Measurements from ENCODE around the gene TLE7.

The TLE7 gene

DNA sequence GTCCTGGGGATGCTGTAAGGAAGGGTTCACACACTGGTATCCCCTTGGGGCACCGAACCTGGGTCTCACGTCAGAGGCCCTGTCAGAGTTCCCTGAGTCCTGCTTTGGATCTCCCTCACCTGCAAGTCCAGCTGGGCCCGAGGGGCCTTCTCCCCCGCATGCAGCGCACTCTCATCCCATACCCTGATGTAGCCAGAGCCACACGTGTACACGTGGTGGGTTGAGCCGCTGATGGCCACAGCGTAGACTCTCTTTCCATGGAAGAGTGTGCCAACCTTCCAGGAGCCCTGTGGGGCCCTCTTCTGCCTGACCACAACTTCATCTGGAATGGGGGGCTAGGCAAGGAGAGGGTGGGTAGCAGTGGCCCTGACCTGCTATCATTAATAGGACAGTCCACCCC is 9.9 kb downstream of the TLE7 start:
- peaks cover 2% of the 10 kb centered on the region for H3K4me1 Mint-ChIP-seq (ENCODE audit: low read depth)
- H3K36me3 Mint-ChIP-seq = no peaks in the 10 kb centered on the region
- H3K4me3 Mint-ChIP-seq = no peak overlapping the region
- H3K9me3 Mint-ChIP-seq (ENCODE audit: low read depth) = no peaks in the 10 kb centered on the region
- H3K27me3 Mint-ChIP-seq = peaks cover 13% of the 10 kb centered on the region
- H3K27ac Mint-ChIP-seq = no peak overlapping the region

DNA sequence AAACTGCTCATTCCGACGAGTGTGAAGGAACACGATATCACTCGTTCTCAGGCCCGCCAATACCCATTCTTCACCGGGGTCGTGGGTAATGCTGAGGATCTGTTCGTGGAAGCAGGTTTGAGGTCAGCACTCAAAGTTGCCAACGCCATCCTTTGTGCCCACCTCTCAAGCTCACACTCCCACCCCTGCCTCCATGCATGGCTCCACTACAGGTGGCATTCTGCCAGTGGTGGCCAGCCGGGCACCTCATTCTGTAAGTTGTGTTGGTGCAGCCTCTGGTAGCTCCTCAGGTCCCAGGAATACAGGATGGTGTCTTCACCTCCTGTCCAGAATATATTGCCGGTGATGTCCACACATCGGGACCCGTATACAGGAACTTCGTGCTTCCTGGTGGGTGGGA is 10.7 kb downstream of the TLE7 start:
- Mint-ChIP-seq H3K36me3 (no peaks in the 10 kb centered on the region), H3K27ac (no peak overlapping the region), H3K9me3 (ENCODE audit: low read depth) (no peaks in the 10 kb centered on the region), H3K4me1 (ENCODE audit: low read depth) (peaks cover 5% of the 10 kb centered on the region), H3K27me3 (peaks cover 17% of the 10 kb centered on the region), H3K4me3 (no peak overlapping the region)

- no peak overlapping the region for H3K4me3 Mint-ChIP-seq
- no peaks in the 10 kb centered on the region for H3K9me3 Mint-ChIP-seq (ENCODE audit: low read depth)
- H3K27me3 Mint-ChIP-seq = peaks cover 17% of the 10 kb centered on the region
- H3K27ac Mint-ChIP-seq = no peak overlapping the region
- H3K4me1 Mint-ChIP-seq (ENCODE audit: low read depth) = peaks cover 5% of the 10 kb centered on the region
- H3K36me3 Mint-ChIP-seq = no peaks in the 10 kb centered on the region
Observed at GRCh38 chr16:71430744-71431143, 11.1 kb downstream of the TLE7 start.

GRCh38 chr16:71429581-71429980 is 12.3 kb downstream of the TLE7 start:
- Mint-ChIP-seq H3K4me3 (no peak overlapping the region), H3K9me3 (ENCODE audit: low read depth) (no peaks in the 10 kb centered on the region), H3K27ac (no peak overlapping the region), H3K4me1 (ENCODE audit: low read depth) (peaks cover 5% of the 10 kb centered on the region), H3K36me3 (no peaks in the 10 kb centered on the region), H3K27me3 (peaks cover 19% of the 10 kb centered on the region)

DNA sequence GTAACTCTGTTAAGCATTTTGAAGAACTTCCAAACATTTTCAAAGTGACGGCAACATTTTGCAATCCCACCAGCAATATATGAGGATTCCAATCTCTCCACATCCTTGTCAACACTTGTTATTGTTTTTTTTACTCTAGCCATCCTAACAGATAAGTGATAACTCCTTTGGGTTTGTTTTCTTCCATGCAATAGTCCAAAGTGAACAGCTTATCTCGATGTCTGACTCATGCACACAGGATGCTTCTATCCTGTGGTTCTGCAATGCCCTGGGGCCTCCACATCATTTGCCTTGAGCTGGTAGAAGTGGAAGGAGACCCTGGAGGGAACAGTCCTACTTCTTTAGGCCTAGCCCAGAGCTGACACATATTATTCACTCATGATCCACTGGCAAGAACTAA is 13.0 kb downstream of the TLE7 start:
- Mint-ChIP-seq H3K4me3 (no peak overlapping the region), H3K27me3 (peaks cover 21% of the 10 kb centered on the region), H3K27ac (no peak overlapping the region), H3K36me3 (no peaks in the 10 kb centered on the region), H3K4me1 (ENCODE audit: low read depth) (peaks cover 5% of the 10 kb centered on the region), H3K9me3 (ENCODE audit: low read depth) (no peaks in the 10 kb centered on the region)

- Mint-ChIP-seq H3K27me3 (peaks cover 23% of the 10 kb centered on the region), H3K9me3 (ENCODE audit: low read depth) (no peaks in the 10 kb centered on the region), H3K36me3 (no peaks in the 10 kb centered on the region), H3K27ac (no peak overlapping the region), H3K4me3 (no peak overlapping the region), H3K4me1 (ENCODE audit: low read depth) (peaks cover 5% of the 10 kb centered on the region)
Observed at GRCh38 chr16:71428385-71428784, 13.5 kb downstream of the TLE7 start.

DNA sequence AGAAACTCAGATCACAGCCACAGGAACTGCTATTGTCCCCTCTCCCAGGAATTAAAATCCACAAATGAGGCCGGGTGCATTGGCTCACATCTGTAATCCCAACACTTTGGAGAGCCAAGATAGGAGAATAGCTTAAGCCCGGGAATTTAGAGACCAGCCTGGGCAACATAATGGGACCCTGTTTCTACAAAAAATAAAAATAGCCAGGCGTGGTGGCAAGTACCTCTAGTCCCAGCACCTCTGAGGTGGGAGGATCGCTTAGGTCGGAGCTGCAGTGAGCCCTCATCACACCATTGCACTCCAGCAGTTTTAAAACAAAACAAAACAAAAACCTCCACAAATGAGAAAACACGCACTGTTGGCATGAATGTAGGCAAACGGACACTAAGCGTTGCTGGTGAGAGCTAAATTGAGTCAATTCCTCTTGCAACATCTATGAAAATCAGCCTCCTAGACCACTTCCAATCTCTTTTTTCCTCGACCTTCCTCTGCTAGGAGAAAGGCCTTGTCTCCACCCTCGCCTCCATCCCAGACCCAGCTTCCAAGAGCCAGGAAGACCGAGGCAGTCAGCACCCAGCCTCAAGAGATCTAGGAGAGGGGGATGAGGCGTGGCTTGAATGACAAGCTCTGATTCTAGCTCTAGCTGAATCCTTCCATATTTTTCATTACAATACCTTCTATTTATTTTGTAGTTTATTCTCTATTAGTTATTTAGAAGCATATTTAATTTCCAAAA is 14.8 kb downstream of the TLE7 start:
- H3K27ac Mint-ChIP-seq = no peak overlapping the region
- H3K36me3 Mint-ChIP-seq = no peaks in the 10 kb centered on the region
- H3K4me3 Mint-ChIP-seq = no peak overlapping the region
- H3K4me1 Mint-ChIP-seq (ENCODE audit: low read depth) = peaks cover 5% of the 10 kb centered on the region
- H3K27me3 Mint-ChIP-seq = peaks cover 23% of the 10 kb centered on the region
- no peaks in the 10 kb centered on the region for H3K9me3 Mint-ChIP-seq (ENCODE audit: low read depth)

DNA sequence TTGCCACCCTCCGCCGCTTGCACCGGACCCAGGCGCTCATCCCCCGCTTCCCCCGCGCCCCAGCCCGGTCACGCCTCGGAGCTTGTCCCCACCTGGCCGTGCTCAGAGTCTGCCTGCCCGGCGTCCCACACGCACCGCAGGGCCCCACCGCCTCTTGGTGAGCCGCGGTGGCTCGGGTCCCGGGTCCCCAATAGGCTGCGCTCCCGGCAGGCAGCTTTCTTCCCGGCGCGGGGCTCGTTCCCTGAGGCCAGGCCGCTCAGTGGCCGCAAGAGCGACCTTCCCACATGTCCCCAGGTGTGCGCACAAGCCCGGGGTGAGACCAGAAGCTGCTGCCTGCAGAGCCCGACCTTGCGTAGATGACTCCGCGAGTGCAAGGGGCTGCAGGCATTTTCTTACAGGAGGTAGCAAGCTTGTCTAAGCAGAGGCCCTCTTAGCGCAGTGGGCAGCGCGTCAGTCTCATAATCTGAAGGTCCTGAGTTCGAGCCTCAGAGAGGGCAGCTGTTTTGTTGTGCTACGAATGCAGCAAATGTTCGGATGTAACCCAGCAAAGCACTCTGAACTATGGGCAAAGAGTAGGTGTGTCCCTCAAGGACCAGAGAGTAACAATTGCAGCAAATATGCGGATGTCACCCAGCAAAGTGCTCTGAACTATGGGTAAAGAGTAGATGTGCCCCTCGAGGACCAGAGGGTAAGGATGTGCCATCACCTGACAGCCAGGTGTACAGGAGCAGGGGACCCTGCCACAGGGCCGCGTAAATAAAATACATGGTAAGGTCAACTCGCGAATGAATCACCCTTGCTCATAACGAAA is 15.6 kb downstream of the TLE7 start:
- Mint-ChIP-seq H3K27me3 (peaks cover 23% of the 10 kb centered on the region), H3K36me3 (no peaks in the 10 kb centered on the region), H3K27ac (no peak overlapping the region), H3K4me1 (ENCODE audit: low read depth) (peaks cover 5% of the 10 kb centered on the region), H3K9me3 (ENCODE audit: low read depth) (no peaks in the 10 kb centered on the region), H3K4me3 (peak overlapping the region; percentile 37)

DNA sequence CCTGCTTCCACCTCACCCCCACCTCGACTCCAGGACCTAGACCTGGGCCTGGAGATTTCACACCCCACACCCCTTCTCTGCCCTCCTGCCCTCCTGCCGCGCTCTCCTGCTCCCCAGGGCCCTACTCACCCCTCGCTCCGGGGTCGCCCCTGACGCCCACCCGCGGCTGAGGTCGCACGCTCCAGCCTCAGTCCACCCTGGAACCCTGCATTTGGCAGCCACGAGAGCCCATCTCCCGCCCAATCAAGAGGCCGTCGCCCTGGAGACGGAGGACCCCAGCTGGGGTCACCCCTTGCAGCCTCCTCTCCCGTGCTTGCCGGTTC is 16.1 kb downstream of the TLE7 start:
- peaks cover 21% of the 10 kb centered on the region for H3K27me3 Mint-ChIP-seq
- peaks cover 5% of the 10 kb centered on the region for H3K4me1 Mint-ChIP-seq (ENCODE audit: low read depth)
- no peak overlapping the region for H3K27ac Mint-ChIP-seq
- H3K36me3 Mint-ChIP-seq = no peaks in the 10 kb centered on the region
- H3K4me3 Mint-ChIP-seq = no peak overlapping the region
- no peaks in the 10 kb centered on the region for H3K9me3 Mint-ChIP-seq (ENCODE audit: low read depth)

- Mint-ChIP-seq H3K9me3 (ENCODE audit: low read depth) (no peaks in the 10 kb centered on the region), H3K4me1 (ENCODE audit: low read depth) (peaks cover 5% of the 10 kb centered on the region), H3K27me3 (peaks cover 20% of the 10 kb centered on the region), H3K36me3 (no peaks in the 10 kb centered on the region), H3K27ac (no peak overlapping the region), H3K4me3 (no peak overlapping the region)
Observed at GRCh38 chr16:71424626-71425025, 17.2 kb downstream of the TLE7 start.

GRCh38 chr16:71423865-71424264 is 18.0 kb downstream of the TLE7 start:
- H3K4me1 Mint-ChIP-seq (ENCODE audit: low read depth) = peaks cover 5% of the 10 kb centered on the region
- H3K9me3 Mint-ChIP-seq (ENCODE audit: low read depth) = no peaks in the 10 kb centered on the region
- no peak overlapping the region for H3K4me3 Mint-ChIP-seq
- H3K27me3 Mint-ChIP-seq = peaks cover 17% of the 10 kb centered on the region
- H3K36me3 Mint-ChIP-seq = no peaks in the 10 kb centered on the region
- no peak overlapping the region for H3K27ac Mint-ChIP-seq

- Mint-ChIP-seq H3K36me3 (no peaks in the 10 kb centered on the region), H3K4me3 (no peak overlapping the region), H3K27ac (no peak overlapping the region), H3K4me1 (ENCODE audit: low read depth) (peaks cover 5% of the 10 kb centered on the region), H3K27me3 (peaks cover 13% of the 10 kb centered on the region), H3K9me3 (ENCODE audit: low read depth) (no peaks in the 10 kb centered on the region)
Observed at GRCh38 chr16:71423016-71423415, 18.8 kb downstream of the TLE7 start.

- Mint-ChIP-seq H3K4me1 (ENCODE audit: low read depth) (peaks cover 3% of the 10 kb centered on the region), H3K27me3 (peaks cover 15% of the 10 kb centered on the region), H3K27ac (no peak overlapping the region), H3K4me3 (no peak overlapping the region), H3K36me3 (no peaks in the 10 kb centered on the region), H3K9me3 (ENCODE audit: low read depth) (no peaks in the 10 kb centered on the region)
Observed at GRCh38 chr16:71421911-71422310, 19.9 kb downstream of the TLE7 start.

DNA sequence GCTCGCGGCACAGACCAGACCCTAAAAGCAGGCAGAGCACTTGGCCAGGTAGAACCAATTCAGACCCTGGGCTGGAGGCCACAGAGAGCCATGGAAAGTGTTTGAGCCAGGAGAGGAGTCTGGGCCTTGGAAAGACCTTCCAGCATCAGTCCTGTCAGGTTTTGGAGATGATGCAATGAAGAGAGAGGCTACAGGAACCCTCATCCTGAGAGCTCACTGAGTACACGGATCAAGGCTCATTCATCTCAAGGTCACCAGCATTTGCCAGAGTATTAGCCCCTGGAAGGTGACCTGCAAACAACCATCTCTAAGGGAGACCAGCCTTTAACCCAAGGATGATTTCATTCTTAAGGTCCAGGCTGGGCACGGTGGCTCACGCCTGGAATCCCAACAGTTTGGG is 27.8 kb downstream of the TLE7 start:
- H3K4me1 Mint-ChIP-seq (ENCODE audit: low read depth) = peaks cover 2% of the 10 kb centered on the region
- no peaks in the 10 kb centered on the region for H3K9me3 Mint-ChIP-seq (ENCODE audit: low read depth)
- peaks cover 12% of the 10 kb centered on the region for H3K27me3 Mint-ChIP-seq
- no peaks in the 10 kb centered on the region for H3K36me3 Mint-ChIP-seq
- H3K27ac Mint-ChIP-seq = no peak overlapping the region
- no peak overlapping the region for H3K4me3 Mint-ChIP-seq

GRCh38 chr16:71413341-71413740 is 28.5 kb downstream of the TLE7 start:
- peaks cover 2% of the 10 kb centered on the region for H3K4me1 Mint-ChIP-seq (ENCODE audit: low read depth)
- H3K27ac Mint-ChIP-seq = no peak overlapping the region
- H3K27me3 Mint-ChIP-seq = peaks cover 12% of the 10 kb centered on the region
- no peaks in the 10 kb centered on the region for H3K36me3 Mint-ChIP-seq
- H3K4me3 Mint-ChIP-seq = no peak overlapping the region
- no peaks in the 10 kb centered on the region for H3K9me3 Mint-ChIP-seq (ENCODE audit: low read depth)

Measured in activated naive CD8-positive, alpha-beta T cell (primary cell).